22Rv1 (cell line): Measurements from ENCODE around the gene MEX3A.

ENCODE experiments used
- ZFX ChIP-seq: fragments of 450-650 bp; IDR thresholded peaks from 2 replicates; pipeline ENCODE4 v1.6.1; 2017; ENCODE audit warnings: antibody characterized with exemption, borderline replicate concordance
- TF ChIP-seq, protein P1 (sequence below): fragments of 450-650 bp; IDR thresholded peaks from 2 replicates; pipeline ENCODE4 v1.5.1; 2017; ENCODE audit warnings: mild to moderate bottlenecking

DNA sequence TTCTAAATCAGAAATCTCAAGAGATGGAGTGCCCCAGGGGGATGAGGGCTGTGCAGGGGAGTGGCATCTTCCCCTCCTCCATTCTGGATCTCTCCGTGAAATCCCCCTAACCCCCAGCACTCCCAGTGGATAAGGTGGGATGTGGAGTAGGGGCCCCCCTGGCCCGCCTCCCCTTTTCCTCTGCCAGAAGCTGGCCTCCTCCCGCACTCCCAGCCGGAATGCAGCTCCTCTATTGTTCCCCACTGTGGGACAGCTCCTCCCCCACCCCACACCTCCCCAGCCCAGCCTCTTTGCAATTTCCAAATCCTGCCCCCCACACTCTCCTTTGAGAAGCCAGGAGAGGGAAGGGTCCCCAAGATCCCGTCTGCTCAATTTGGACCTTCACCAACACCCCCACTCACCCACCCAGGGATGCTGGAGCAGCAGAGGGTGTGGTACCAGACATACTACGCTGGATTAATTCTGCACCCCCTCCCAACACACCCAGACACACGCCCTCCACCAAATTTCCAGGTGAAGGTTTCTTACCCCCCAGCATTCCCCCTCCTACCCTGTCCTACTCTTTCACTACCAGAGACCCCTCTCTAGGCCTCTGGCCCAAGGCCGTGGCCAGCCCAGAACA is 1.9 kb downstream of the MEX3A start:
- TF ChIP-seq, protein P1, sequence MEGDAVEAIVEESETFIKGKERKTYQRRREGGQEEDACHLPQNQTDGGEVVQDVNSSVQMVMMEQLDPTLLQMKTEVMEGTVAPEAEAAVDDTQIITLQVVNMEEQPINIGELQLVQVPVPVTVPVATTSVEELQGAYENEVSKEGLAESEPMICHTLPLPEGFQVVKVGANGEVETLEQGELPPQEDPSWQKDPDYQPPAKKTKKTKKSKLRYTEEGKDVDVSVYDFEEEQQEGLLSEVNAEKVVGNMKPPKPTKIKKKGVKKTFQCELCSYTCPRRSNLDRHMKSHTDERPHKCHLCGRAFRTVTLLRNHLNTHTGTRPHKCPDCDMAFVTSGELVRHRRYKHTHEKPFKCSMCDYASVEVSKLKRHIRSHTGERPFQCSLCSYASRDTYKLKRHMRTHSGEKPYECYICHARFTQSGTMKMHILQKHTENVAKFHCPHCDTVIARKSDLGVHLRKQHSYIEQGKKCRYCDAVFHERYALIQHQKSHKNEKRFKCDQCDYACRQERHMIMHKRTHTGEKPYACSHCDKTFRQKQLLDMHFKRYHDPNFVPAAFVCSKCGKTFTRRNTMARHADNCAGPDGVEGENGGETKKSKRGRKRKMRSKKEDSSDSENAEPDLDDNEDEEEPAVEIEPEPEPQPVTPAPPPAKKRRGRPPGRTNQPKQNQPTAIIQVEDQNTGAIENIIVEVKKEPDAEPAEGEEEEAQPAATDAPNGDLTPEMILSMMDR, result no peak
- no peak for TF ChIP-seq ZFX
